BLaER1 treated with 17β-estradiol and CSF1 and Interleukin-3, amounts not matched to agents 10 nM and 100 nM (cell line): Measurements from ENCODE around the gene FASN.

ENCODE experiments used
- H3K27ac ChIP-seq, 11 experiments: shearing (Covaris generic); formaldehyde crosslinking; 2 replicates each; pipeline ENCODE4 v1.8.1; 2022
- H3K27me3 ChIP-seq, 11 experiments: shearing (Covaris generic); formaldehyde crosslinking; 2 replicates each; pipeline ENCODE4 v1.8.1; 2022
- H3K36me3 ChIP-seq, 11 experiments: shearing (Covaris generic); formaldehyde crosslinking; 2 replicates each; pipeline ENCODE4 v1.8.1; 2022
- H3K4me1 ChIP-seq, 10 experiments: shearing (Covaris generic); formaldehyde crosslinking; 2 replicates each; pipeline ENCODE4 v1.8.1; 2022
- H3K4me2 ChIP-seq, 11 experiments: shearing (Covaris generic); formaldehyde crosslinking; 2 replicates each; pipeline ENCODE4 v1.8.1; 2022
- H3K4me3 ChIP-seq, 10 experiments: shearing (Covaris generic); formaldehyde crosslinking; 2 replicates each; pipeline ENCODE4 v1.8.1; 2022
- H3K9ac ChIP-seq, 11 experiments: shearing (Covaris generic); formaldehyde crosslinking; 2 replicates each; pipeline ENCODE4 v1.8.1; 2022
- H3K9me3 ChIP-seq, 11 experiments: shearing (Covaris generic); formaldehyde crosslinking; replicated peaks in 1 of 11; 2 replicates each; pipeline ENCODE4 v1.8.1; 2022
- H4K20me1 ChIP-seq, 11 experiments: shearing (Covaris generic); formaldehyde crosslinking; 2 replicates each; pipeline ENCODE4 v1.8.1; 2022
- Cebpa-rat ChIP-seq, 11 experiments: shearing (Covaris generic); IDR thresholded peaks; 2 replicates each; pipeline ENCODE4 v1.8.1; 2022

The FASN gene

GRCh38 chr17:82055023-82055964 lies 42.7 kb downstream of the FASN start:
- H3K9me3 ChIP-seq, result no peaks in the 10 kb centered on the region
- H3K4me2 ChIP-seq, result 0 out of 22 replicates have a peak overlapping the region, but pooled peaks of 1 of the 11 experiments have one; percentile 1
- no peaks in the 10 kb centered on the region for H3K27me3 ChIP-seq
- H3K27ac ChIP-seq, result no peak overlapping the region
- peaks cover 62 to 73% (median 72%) of the 10 kb centered on the region in 11 experiments for H3K36me3 ChIP-seq
- peaks cover 0 to 92% (median 82%) of the 10 kb centered on the region in 11 experiments; a peak in 20 of 22 replicates for H4K20me1 ChIP-seq
- peaks cover 24 to 68% (median 50%) of the 10 kb centered on the region in 10 experiments for H3K4me1 ChIP-seq
- H3K4me3 ChIP-seq, result no peak overlapping the region
- TF ChIP-seq Cebpa-rat (IDR thresholded peaks at IDR 0.05), result no peak
- H3K9ac ChIP-seq, result peak overlapping the region in 3 of 11 experiments; percentile 5 to 23 (median 14); a peak in 3 of 22 replicates

GRCh38 chr17:82054351-82055022 lies 43.5 kb downstream of the FASN start:
- TF ChIP-seq Cebpa-rat (IDR thresholded peaks at IDR 0.05), result no peak
- Histone ChIP-seq H3K36me3 (peaks cover 57 to 73% (median 68%) of the 10 kb centered on the region in 11 experiments), H3K4me2 (no peak overlapping the region; a peak in 1 of 22 replicates), H3K4me3 (no peak overlapping the region; a peak in 1 of 20 replicates), H4K20me1 (peaks cover 0 to 86% (median 74%) of the 10 kb centered on the region in 11 experiments; a peak in 20 of 22 replicates), H3K9ac (peak overlapping the region in 4 of 11 experiments; percentile 5 to 94 (median 56); a peak in 3 of 22 replicates), H3K9me3 (no peaks in the 10 kb centered on the region), H3K4me1 (peaks cover 32 to 65% (median 45%) of the 10 kb centered on the region in 10 experiments), H3K27me3 (no peaks in the 10 kb centered on the region), H3K27ac (no peak overlapping the region)

GRCh38 chr17:82053556-82054263 lies 44.3 kb downstream of the FASN start:
- Histone ChIP-seq H3K27ac (no peak overlapping the region), H3K9me3 (no peaks in the 10 kb centered on the region), H3K4me1 (peaks cover 29 to 57% (median 38%) of the 10 kb centered on the region in 10 experiments), H3K27me3 (no peaks in the 10 kb centered on the region), H3K4me2 (peak overlapping the region; percentile 90 to 100 (median 98); a peak in 21 of 22 replicates), H3K4me3 (peak overlapping the region in 8 of 10 experiments; percentile 9 to 99 (median 96); a peak in 9 of 20 replicates), H3K9ac (peak overlapping the region; percentile 82 to 94 (median 89); a peak in 18 of 22 replicates), H3K36me3 (peaks cover 53 to 72% (median 68%) of the 10 kb centered on the region in 11 experiments), H4K20me1 (peaks cover 0 to 78% (median 66%) of the 10 kb centered on the region in 11 experiments; a peak in 20 of 22 replicates)
- no peak for TF ChIP-seq Cebpa-rat (IDR thresholded peaks at IDR 0.05)

GRCh38 chr17:82053130-82053529 lies 44.9 kb downstream of the FASN start:
- Histone ChIP-seq H4K20me1 (peaks cover 0 to 72% (median 60%) of the 10 kb centered on the region in 11 experiments; a peak in 20 of 22 replicates), H3K36me3 (peaks cover 47 to 72% (median 68%) of the 10 kb centered on the region in 11 experiments), H3K27me3 (no peaks in the 10 kb centered on the region), H3K9ac (peak overlapping the region; percentile 82 to 94 (median 89); a peak in 21 of 22 replicates), H3K4me3 (peak overlapping the region; percentile 94 to 99 (median 97); a peak in 18 of 20 replicates), H3K9me3 (no peaks in the 10 kb centered on the region), H3K27ac (no peak overlapping the region; a peak in 1 of 22 replicates), H3K4me1 (peaks cover 28 to 53% (median 36%) of the 10 kb centered on the region in 10 experiments), H3K4me2 (peak overlapping the region; percentile 90 to 100 (median 98))
- TF ChIP-seq Cebpa-rat (IDR thresholded peaks at IDR 0.05), result no peak

- Histone ChIP-seq H3K9me3 (no peaks in the 10 kb centered on the region), H4K20me1 (peaks cover 0 to 67% (median 55%) of the 10 kb centered on the region in 11 experiments; a peak in 20 of 22 replicates), H3K27me3 (no peaks in the 10 kb centered on the region), H3K4me1 (peaks cover 28 to 50% (median 36%) of the 10 kb centered on the region in 10 experiments), H3K9ac (peak overlapping the region; percentile 82 to 94 (median 89)), H3K27ac (peak overlapping the region; percentile 9 to 81 (median 77); a peak in 19 of 22 replicates), H3K4me3 (peak overlapping the region; percentile 94 to 99 (median 97)), H3K36me3 (peaks cover 47 to 72% (median 67%) of the 10 kb centered on the region in 11 experiments), H3K4me2 (peak overlapping the region; percentile 90 to 100 (median 98))
- no peak for TF ChIP-seq Cebpa-rat (IDR thresholded peaks at IDR 0.05)
Measured at GRCh38 chr17:82052638-82053059, 45.4 kb downstream of the FASN start.

GRCh38 chr17:82051776-82052637 lies 46.0 kb downstream of the FASN start, which contains the start of the genes GPS1 and RFNG:
TSS of gene GPS1 (plus strand) at chr17:82051898. CDS start at chr17:82051932, 34 bp downstream.
TSS of gene RFNG (minus strand) at chr17:82051811. CDS start at chr17:82051766, 45 bp downstream.
- Histone ChIP-seq H3K27me3 (no peaks in the 10 kb centered on the region), H3K4me2 (peak within 1 kb of the TSS; percentile 92 to 100 (median 99)), H3K27ac (peak within 1 kb of the TSS; percentile 63 to 81 (median 77)), H4K20me1 (peaks cover 0 to 61% (median 49%) of the 10 kb centered on the region in 11 experiments; a peak in 20 of 22 replicates), H3K4me3 (peak within 1 kb of the TSS; percentile 94 to 99 (median 97)), H3K36me3 (peaks cover 41 to 72% (median 67%) of the 10 kb centered on the region in 11 experiments), H3K9ac (peak within 1 kb of the TSS; percentile 82 to 94 (median 89)), H3K4me1 (peaks cover 28 to 43% (median 34%) of the 10 kb centered on the region in 10 experiments), H3K9me3 (no peaks in the 10 kb centered on the region)
- no peak for TF ChIP-seq Cebpa-rat (IDR thresholded peaks at IDR 0.05)
